Upper lobe of left lung (tissue), 4 donors: Measurements from ENCODE around the gene MAN1B1.

Experiments
- POLR2A ChIP-seq, 4 donors: fragments of 450-650 bp; IDR thresholded peaks; one replicate each; pipeline ENCODE4 v1.5.1; 2016 to 2017; ENCODE audit warnings: antibody characterized with exemption in 4 of 4, mild to moderate bottlenecking in 2 of 4
- TF ChIP-seq, protein P1 (sequence below), 6 experiments: fragments of 450-650 bp in 4 of 6; fragments of 200-600 bp in 2 of 6; sonication (generic) in 2 of 6; IDR thresholded peaks; one replicate each; pipeline ENCODE4 v1.5.1; 2016 to 2019; ENCODE audit warnings: antibody characterized with exemption in 6 of 6

DNA sequence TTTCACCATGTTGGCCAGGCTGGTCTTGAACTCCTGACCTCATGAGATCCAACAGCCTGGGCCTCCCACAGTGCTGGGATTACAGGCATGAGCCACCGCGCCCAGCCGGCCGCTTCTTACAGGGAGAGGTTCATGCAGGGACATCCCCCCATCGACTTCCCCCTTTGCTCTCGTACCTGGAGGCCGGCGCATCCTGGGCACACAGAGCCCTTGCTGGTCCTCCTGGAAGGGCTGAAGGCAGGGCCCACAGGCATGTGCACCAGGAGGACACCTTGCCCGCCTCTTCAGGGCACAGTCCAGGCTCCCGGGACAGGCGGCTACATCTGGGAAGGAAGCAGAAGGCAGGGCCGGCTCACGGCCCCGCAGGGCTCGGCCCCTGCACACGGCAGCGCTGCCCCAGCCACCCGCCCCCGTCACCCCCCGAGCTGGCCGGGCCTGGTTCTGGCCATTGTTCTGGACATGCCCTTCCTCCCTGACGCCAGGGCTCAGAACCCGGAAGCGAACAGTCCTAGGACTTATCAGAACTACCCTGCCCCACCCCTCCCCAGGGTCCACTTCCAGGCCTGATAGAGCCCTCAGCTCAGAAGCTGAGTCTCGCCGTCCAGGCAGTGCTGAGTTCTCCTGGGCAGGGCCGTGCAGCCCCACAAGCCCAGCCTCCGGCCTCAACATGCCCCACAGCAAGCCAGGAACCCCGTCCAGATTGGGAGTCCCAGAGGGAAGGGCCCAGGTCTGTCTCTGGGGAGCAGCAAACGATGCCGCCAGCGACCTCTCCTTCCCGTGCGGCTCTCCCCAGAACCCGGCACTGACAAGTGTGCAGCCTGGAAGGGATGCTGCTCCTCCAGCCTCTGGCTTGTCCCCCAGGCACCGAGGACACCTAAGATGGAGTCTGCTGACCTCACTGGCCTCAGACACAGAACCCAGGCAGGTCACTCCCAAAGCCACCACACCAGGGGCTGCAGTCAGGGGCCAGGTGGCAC lies 43.7 kb upstream of the MAN1B1 start:
- TF ChIP-seq, protein P1, sequence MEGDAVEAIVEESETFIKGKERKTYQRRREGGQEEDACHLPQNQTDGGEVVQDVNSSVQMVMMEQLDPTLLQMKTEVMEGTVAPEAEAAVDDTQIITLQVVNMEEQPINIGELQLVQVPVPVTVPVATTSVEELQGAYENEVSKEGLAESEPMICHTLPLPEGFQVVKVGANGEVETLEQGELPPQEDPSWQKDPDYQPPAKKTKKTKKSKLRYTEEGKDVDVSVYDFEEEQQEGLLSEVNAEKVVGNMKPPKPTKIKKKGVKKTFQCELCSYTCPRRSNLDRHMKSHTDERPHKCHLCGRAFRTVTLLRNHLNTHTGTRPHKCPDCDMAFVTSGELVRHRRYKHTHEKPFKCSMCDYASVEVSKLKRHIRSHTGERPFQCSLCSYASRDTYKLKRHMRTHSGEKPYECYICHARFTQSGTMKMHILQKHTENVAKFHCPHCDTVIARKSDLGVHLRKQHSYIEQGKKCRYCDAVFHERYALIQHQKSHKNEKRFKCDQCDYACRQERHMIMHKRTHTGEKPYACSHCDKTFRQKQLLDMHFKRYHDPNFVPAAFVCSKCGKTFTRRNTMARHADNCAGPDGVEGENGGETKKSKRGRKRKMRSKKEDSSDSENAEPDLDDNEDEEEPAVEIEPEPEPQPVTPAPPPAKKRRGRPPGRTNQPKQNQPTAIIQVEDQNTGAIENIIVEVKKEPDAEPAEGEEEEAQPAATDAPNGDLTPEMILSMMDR (IDR thresholded peaks at IDR 0.05), result no peak
- no peak for TF ChIP-seq POLR2A (IDR thresholded peaks at IDR 0.05)
